Chondrocyte (in vitro differentiated cells): ENCODE data around the gene ENTPD7. TPM values are rescaled to one million over a fixed set of nuclear protein-coding genes. Genes with fewer than 3 reads are reported as not detected.

ENCODE experiments used
- DNase-seq: peaks from one replicate; pipeline ENCODE4 v3.0.0; 2021; ENCODE audit warnings: mixed read lengths, low spot score
- H3K27ac Mint-ChIP-seq: one replicate; pipeline ENCODE4 v1.8.0; 2021; ENCODE audit warnings: mild to moderate bottlenecking, moderate library complexity, mixed read lengths; ENCODE audit not compliant: unreplicated experiment
- H3K27me3 Mint-ChIP-seq: 2 replicates; pipeline ENCODE4 v1.8.0; 2021; ENCODE audit warnings: low read depth, mixed read lengths
- H3K36me3 Mint-ChIP-seq: 2 replicates; pipeline ENCODE4 v1.8.0; 2021; ENCODE audit warnings: low read depth, mixed read lengths
- H3K4me1 Mint-ChIP-seq: 2 replicates; pipeline ENCODE4 v1.8.0; 2021; ENCODE audit warnings: low read depth, mild to moderate bottlenecking, mixed read lengths
- H3K4me3 Mint-ChIP-seq: one replicate; pipeline ENCODE4 v1.8.0; 2021; ENCODE audit warnings: mild to moderate bottlenecking, moderate library complexity, mixed read lengths; ENCODE audit not compliant: unreplicated experiment
- H3K9me3 Mint-ChIP-seq: 2 replicates; pipeline ENCODE4 v1.8.0; 2021; ENCODE audit warnings: low read depth, mixed read lengths
- total RNA-seq: library from RNA; stranded (reverse); gene quantifications from 3 replicates; pipeline ENCODE4 v1.2.1, GENCODE V29; 2021
- TF ChIP-seq, protein P1 (sequence below): fragments of 200-600 bp; sonication (generic); IDR thresholded peaks from 2 replicates; pipeline ENCODE4 v1.5.0; 2021; ENCODE audit warnings: antibody characterized with exemption, mild to moderate bottlenecking, moderate library complexity

Gene ENTPD7
- total RNA-seq, 1 donor from 2014 or later, result 28.8 TPM

DNA sequence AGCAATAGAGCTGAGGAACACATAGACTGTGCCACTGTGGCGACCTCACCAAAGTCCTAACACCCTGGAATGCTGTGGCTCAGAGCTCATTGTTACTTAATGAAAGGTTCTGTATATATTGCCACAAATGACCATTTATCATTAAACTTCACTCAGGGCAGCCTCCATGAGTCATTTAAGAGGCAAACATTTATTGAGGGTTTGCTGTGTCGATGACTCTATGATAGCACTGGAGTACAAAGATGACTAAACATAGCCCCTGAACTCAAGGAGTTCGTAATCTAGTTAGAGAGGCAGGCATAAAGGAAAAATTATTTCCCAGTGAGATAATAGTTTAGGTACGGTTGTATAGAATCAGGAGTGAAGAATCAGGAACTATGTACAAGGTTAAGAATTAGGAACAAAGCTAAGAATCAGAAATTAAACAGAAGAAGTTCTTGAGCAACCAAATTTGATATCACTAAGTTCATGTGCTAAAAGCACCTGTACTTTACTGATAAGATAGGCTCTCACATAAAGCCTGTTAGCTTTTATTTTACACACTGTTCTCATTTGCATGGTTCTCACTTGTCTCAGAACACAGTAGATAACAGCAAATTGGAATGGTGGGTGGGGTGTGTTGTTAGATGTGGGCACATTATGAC is 7.9 kb downstream of the ENTPD7 start:
- Mint-ChIP-seq H3K9me3 (no peaks in the 10 kb centered on the region), H3K4me1 (peaks cover 2% of the 10 kb centered on the region), H3K4me3 (no peak overlapping the region), H3K36me3 (peaks cover 16% of the 10 kb centered on the region), H3K27ac (no peak overlapping the region), H3K27me3 (no peaks in the 10 kb centered on the region)
- no peak for DNase-seq
- TF ChIP-seq, protein P1, sequence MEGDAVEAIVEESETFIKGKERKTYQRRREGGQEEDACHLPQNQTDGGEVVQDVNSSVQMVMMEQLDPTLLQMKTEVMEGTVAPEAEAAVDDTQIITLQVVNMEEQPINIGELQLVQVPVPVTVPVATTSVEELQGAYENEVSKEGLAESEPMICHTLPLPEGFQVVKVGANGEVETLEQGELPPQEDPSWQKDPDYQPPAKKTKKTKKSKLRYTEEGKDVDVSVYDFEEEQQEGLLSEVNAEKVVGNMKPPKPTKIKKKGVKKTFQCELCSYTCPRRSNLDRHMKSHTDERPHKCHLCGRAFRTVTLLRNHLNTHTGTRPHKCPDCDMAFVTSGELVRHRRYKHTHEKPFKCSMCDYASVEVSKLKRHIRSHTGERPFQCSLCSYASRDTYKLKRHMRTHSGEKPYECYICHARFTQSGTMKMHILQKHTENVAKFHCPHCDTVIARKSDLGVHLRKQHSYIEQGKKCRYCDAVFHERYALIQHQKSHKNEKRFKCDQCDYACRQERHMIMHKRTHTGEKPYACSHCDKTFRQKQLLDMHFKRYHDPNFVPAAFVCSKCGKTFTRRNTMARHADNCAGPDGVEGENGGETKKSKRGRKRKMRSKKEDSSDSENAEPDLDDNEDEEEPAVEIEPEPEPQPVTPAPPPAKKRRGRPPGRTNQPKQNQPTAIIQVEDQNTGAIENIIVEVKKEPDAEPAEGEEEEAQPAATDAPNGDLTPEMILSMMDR, result no peak

DNA sequence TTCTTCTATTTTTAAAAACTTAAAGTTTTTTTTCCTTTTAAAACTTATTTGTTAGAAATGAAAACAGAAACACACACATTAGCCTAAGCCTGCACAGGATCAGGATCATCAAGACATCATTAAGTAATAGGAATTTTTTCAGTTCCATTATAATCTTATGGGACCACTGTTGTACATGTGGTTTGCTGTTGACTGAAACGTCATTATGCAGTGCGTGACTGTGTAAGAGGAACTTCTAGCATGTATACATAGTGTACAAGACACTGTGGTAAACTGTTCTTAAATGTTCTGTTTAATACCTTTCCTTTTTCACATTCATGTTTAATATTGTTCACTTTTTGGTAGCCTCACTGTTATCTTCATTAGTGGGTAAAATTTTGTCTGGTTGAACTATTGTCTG is 12.1 kb downstream of the ENTPD7 start:
- DNase-seq, result no peak
- TF ChIP-seq, protein P1, result no peak
- Mint-ChIP-seq H3K9me3 (no peaks in the 10 kb centered on the region), H3K27ac (no peak overlapping the region), H3K36me3 (peaks cover 15% of the 10 kb centered on the region), H3K4me1 (peaks cover 2% of the 10 kb centered on the region), H3K27me3 (no peaks in the 10 kb centered on the region), H3K4me3 (no peak overlapping the region)

DNA sequence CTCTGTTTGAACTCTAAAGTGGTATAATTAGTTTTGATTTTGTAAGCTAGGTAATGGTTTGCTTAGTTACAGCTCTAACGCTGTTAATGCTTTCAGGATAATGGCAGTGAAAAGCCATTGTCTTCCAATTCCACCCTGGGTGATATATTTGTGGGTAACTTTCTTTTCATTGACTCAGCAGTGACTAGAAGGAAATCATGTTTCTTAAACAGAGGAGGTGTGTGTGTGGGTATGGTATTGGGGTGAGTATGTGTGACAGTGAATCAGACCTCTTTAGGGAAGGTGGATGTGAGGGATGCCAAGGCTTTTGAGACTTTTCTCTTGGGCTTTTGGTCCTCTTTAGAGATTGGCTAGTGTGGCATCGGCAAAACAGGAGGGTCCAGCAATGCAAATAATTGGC is 13.6 kb downstream of the ENTPD7 start:
- TF ChIP-seq, protein P1, result no peak
- Mint-ChIP-seq H3K4me3 (no peak overlapping the region), H3K27me3 (no peaks in the 10 kb centered on the region), H3K9me3 (no peaks in the 10 kb centered on the region), H3K27ac (no peak overlapping the region), H3K36me3 (peaks cover 9% of the 10 kb centered on the region), H3K4me1 (peaks cover 3% of the 10 kb centered on the region)
- no peak for DNase-seq

DNA sequence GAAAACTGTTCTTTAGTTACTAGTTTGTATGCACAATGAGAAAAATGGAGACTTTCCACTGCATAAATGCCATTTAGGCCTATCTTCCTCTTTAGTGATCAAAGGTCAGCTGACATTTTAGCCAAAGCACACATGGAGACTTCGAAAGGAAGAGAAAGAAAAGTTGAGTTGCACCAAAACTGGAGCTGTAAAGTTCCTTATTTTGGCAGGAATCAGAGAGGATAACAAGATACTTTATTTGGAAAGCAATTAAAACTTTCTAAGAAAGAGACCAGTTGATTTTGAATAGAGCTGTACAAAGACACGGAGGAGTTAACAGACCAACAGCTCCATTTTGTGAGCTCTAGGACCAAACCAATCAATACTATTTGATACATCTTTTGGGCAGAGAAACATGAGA is 14.2 kb downstream of the ENTPD7 start:
- TF ChIP-seq, protein P1, result no peak
- peaks cover 3% of the 10 kb centered on the region for H3K4me1 Mint-ChIP-seq
- H3K9me3 Mint-ChIP-seq, result no peaks in the 10 kb centered on the region
- no peak overlapping the region for H3K27ac Mint-ChIP-seq
- no peaks in the 10 kb centered on the region for H3K27me3 Mint-ChIP-seq
- no peak for DNase-seq
- H3K36me3 Mint-ChIP-seq, result peaks cover 9% of the 10 kb centered on the region
- no peak overlapping the region for H3K4me3 Mint-ChIP-seq

DNA sequence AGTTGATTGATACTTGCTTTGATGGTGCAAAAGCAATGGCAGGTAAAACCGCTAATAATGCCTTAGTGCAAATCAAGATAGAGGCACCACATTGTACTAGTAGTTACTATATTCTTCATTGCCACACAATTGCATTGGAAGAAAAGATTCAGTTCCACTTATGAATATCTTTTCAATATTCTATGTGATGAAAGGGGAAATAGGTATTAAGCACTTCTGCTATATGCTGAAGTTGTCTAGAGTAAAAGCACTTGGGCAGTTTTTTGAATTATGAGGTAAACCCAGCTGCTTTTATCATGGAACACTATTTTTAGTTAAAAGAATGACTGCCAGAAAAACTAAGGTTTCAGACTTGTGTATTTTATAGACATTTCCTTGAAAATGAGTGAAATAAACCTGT is 15.5 kb downstream of the ENTPD7 start:
- no peak for DNase-seq
- H3K4me1 Mint-ChIP-seq, result peaks cover 3% of the 10 kb centered on the region

More for the DNA sequence above, 15.5 kb downstream of the ENTPD7 start:
- Mint-ChIP-seq H3K36me3 (peaks cover 12% of the 10 kb centered on the region), H3K4me3 (no peak overlapping the region), H3K27me3 (no peaks in the 10 kb centered on the region), H3K27ac (no peak overlapping the region), H3K9me3 (no peaks in the 10 kb centered on the region)
- TF ChIP-seq, protein P1, result no peak
